Mammary epithelial cell (primary cell): ENCODE measurements around the gene ARID3B.

Source experiments
- EZH2 ChIP-seq: IDR thresholded peaks from 2 replicates; pipeline ENCODE4 v1.6.1; 2012; ENCODE audit warnings: low read length, inconsistent platforms, borderline replicate concordance
- TF ChIP-seq, protein P1 (sequence below), 2 donors: IDR thresholded peaks in 1 of 2; conservative IDR thresholded peaks in 1 of 2; 2 replicates each; pipeline ENCODE4 v1.5.1; 2011 to 2012; ENCODE audit warnings: inconsistent platforms in 2 of 2, low read length in 2 of 2, mild to moderate bottlenecking in 2 of 2, control low read depth in 1 of 2, low read depth in 1 of 2; ENCODE audit not compliant: insufficient read depth in 1 of 2; ENCODE audit errors: extremely low read depth in 1 of 2

GRCh38 chr15:74499366-74499765 is 41.7 kb upstream of the ARID3B start:
- TF ChIP-seq, protein P1, sequence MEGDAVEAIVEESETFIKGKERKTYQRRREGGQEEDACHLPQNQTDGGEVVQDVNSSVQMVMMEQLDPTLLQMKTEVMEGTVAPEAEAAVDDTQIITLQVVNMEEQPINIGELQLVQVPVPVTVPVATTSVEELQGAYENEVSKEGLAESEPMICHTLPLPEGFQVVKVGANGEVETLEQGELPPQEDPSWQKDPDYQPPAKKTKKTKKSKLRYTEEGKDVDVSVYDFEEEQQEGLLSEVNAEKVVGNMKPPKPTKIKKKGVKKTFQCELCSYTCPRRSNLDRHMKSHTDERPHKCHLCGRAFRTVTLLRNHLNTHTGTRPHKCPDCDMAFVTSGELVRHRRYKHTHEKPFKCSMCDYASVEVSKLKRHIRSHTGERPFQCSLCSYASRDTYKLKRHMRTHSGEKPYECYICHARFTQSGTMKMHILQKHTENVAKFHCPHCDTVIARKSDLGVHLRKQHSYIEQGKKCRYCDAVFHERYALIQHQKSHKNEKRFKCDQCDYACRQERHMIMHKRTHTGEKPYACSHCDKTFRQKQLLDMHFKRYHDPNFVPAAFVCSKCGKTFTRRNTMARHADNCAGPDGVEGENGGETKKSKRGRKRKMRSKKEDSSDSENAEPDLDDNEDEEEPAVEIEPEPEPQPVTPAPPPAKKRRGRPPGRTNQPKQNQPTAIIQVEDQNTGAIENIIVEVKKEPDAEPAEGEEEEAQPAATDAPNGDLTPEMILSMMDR (conservative IDR thresholded peaks at IDR 0.05 in 1 of 2, IDR thresholded peaks at IDR 0.05 in 1 of 2; ENCODE audit: extremely low read depth in 1 of 2, insufficient read depth in 1 of 2, low read depth in 1 of 2, low read length in 2 of 2) = no peak
- no peak for TF ChIP-seq EZH2
